HAP-1 (cell line): ENCODE data around the gene ZBTB20.

Experiments used
- DNase-seq, 2 experiments: peaks; one replicate each; pipeline ENCODE4 v3.0.0-alpha.2; 2016 to 2020; ENCODE audit warnings: low spot score in 2 of 2
- H3K27me3 ChIP-seq: fragments of 250-450 bp; sonication (Bioruptor Pico); 2 replicates; pipeline ENCODE4 v1.5.1; 2020; ENCODE audit warnings: low read depth, mild to moderate bottlenecking, moderate library complexity
- H3K36me3 ChIP-seq: fragments of 250-450 bp; sonication (Bioruptor Pico); replicated peaks from 2 replicates; pipeline ENCODE4 v1.5.1; 2020; ENCODE audit warnings: mild to moderate bottlenecking
- H3K4me1 ChIP-seq: fragments of 250-450 bp; sonication (Bioruptor Pico); 2 replicates; pipeline ENCODE4 v1.5.1; 2020; ENCODE audit warnings: mild to moderate bottlenecking
- H3K4me3 ChIP-seq: fragments of 250-450 bp; sonication (Bioruptor Pico); 2 replicates; pipeline ENCODE4 v1.5.1; 2020; ENCODE audit warnings: mild to moderate bottlenecking, moderate library complexity
- H3K9me3 ChIP-seq: fragments of 250-450 bp; sonication (Bioruptor Pico); 2 replicates; pipeline ENCODE4 v1.5.1; 2020; ENCODE audit warnings: mild to moderate bottlenecking, moderate library complexity
- in situ Hi-C: fragments of 300-500 bp; cut with MboI; formaldehyde crosslinking; loops from 3 replicates; pipeline ENCODE4 v1.14.3; 2020; ENCODE audit warnings: low sequenced_read_pairs, inconsistent platforms, mixed read lengths

The ZBTB20 gene

GRCh38 chr3:115092220-115092791 is 54.8 kb downstream of the ZBTB20 start:
- H3K9me3 ChIP-seq, result no peaks in the 10 kb centered on the region
- DNase-seq, result peak; percentile 66 to 67
- H3K27me3 ChIP-seq, result no peaks in the 10 kb centered on the region
- H3K4me3 ChIP-seq, result no peak overlapping the region
- in situ Hi-C loops, result loop anchor here (25.0 kb wide), 2 partner anchors 720 to 730 kb away; no protein-coding TSS in a partner anchor
- H3K4me1 ChIP-seq, result peaks cover 10% of the 10 kb centered on the region
- H3K36me3 ChIP-seq, result no peaks in the 10 kb centered on the region

- H3K27me3 ChIP-seq, result peaks cover 3% of the 10 kb centered on the region; the same call in 1 of the 2 replicates
- H3K4me3 ChIP-seq, result no peak overlapping the region
- no peak for DNase-seq
- in situ Hi-C loops, result loop anchor here (25.0 kb wide), 2 partner anchors 722 to 728 kb away; no protein-coding TSS in a partner anchor
- no peaks in the 10 kb centered on the region for H3K36me3 ChIP-seq
- no peaks in the 10 kb centered on the region for H3K9me3 ChIP-seq
- peaks cover 10% of the 10 kb centered on the region for H3K4me1 ChIP-seq
Observed at GRCh38 chr3:115090712-115091111, 56.4 kb downstream of the ZBTB20 start.

- Histone ChIP-seq H3K4me1 (peaks cover 10% of the 10 kb centered on the region), H3K9me3 (no peaks in the 10 kb centered on the region), H3K27me3 (peaks cover 3% of the 10 kb centered on the region; the same call in 1 of the 2 replicates), H3K36me3 (no peaks in the 10 kb centered on the region), H3K4me3 (no peak overlapping the region)
- DNase-seq, result no peak
- in situ Hi-C loops, result loop anchor here (25.0 kb wide), 2 partner anchors 723 to 727 kb away; no protein-coding TSS in a partner anchor
Observed at GRCh38 chr3:115089481-115089880, 57.6 kb downstream of the ZBTB20 start.

- DNase-seq, result no peak
- Histone ChIP-seq H3K4me3 (no peak overlapping the region), H3K27me3 (peaks cover 3% of the 10 kb centered on the region; the same call in 1 of the 2 replicates), H3K36me3 (no peaks in the 10 kb centered on the region), H3K9me3 (no peaks in the 10 kb centered on the region), H3K4me1 (peaks cover 10% of the 10 kb centered on the region)
- in situ Hi-C loops, result loop anchor here (25.0 kb wide), 2 partner anchors 725 kb away; no protein-coding TSS in a partner anchor
Observed at GRCh38 chr3:115087512-115087911, 59.6 kb downstream of the ZBTB20 start.

- Histone ChIP-seq H3K27me3 (peaks cover 3% of the 10 kb centered on the region; the same call in 1 of the 2 replicates), H3K36me3 (no peaks in the 10 kb centered on the region), H3K9me3 (no peaks in the 10 kb centered on the region), H3K4me3 (no peak overlapping the region), H3K4me1 (peaks cover 10% of the 10 kb centered on the region)
- in situ Hi-C loops, result loop anchor here (25.0 kb wide), 2 partner anchors 724 to 726 kb away; no protein-coding TSS in a partner anchor
- DNase-seq, result no peak
Observed at GRCh38 chr3:115086344-115086743, 60.7 kb downstream of the ZBTB20 start.

- H3K4me3 ChIP-seq, result no peak overlapping the region
- DNase-seq, result peak in 1 of 2 experiments; percentile 24
- H3K9me3 ChIP-seq, result no peaks in the 10 kb centered on the region
- peaks cover 3% of the 10 kb centered on the region; the same call in 1 of the 2 replicates for H3K27me3 ChIP-seq
- H3K36me3 ChIP-seq, result no peaks in the 10 kb centered on the region
- peaks cover 10% of the 10 kb centered on the region for H3K4me1 ChIP-seq
- in situ Hi-C loops, result loop anchor here (25.0 kb wide), 2 partner anchors 723 to 727 kb away; no protein-coding TSS in a partner anchor
Observed at GRCh38 chr3:115085197-115085865, 61.8 kb downstream of the ZBTB20 start.

- in situ Hi-C loops, result loop anchor here (25.0 kb wide), 2 partner anchors 722 to 728 kb away; no protein-coding TSS in a partner anchor
- no peaks in the 10 kb centered on the region for H3K36me3 ChIP-seq
- no peak overlapping the region for H3K4me3 ChIP-seq
- no peak for DNase-seq
- peaks cover 3% of the 10 kb centered on the region; the same call in 1 of the 2 replicates for H3K27me3 ChIP-seq
- H3K9me3 ChIP-seq, result no peaks in the 10 kb centered on the region
- peaks cover 10% of the 10 kb centered on the region for H3K4me1 ChIP-seq
Observed at GRCh38 chr3:115084686-115085085, 62.4 kb downstream of the ZBTB20 start.

- no peak for DNase-seq
- Histone ChIP-seq H3K4me1 (no peaks in the 10 kb centered on the region), H3K27me3 (peaks cover 3% of the 10 kb centered on the region; the same call in 1 of the 2 replicates), H3K9me3 (no peaks in the 10 kb centered on the region), H3K36me3 (no peaks in the 10 kb centered on the region), H3K4me3 (no peak overlapping the region)
- in situ Hi-C loops, result loop anchor here (25.0 kb wide), 2 partner anchors 720 to 730 kb away; no protein-coding TSS in a partner anchor
Observed at GRCh38 chr3:115082260-115082659, 64.8 kb downstream of the ZBTB20 start.

- Histone ChIP-seq H3K4me3 (no peak overlapping the region), H3K36me3 (no peaks in the 10 kb centered on the region), H3K27me3 (no peaks in the 10 kb centered on the region; the same call in 1 of the 2 replicates), H3K9me3 (no peaks in the 10 kb centered on the region), H3K4me1 (no peaks in the 10 kb centered on the region)
- no peak for DNase-seq
- in situ Hi-C loops, result loop anchor here (25.0 kb wide), 2 partner anchors 719 to 731 kb away; no protein-coding TSS in a partner anchor
Observed at GRCh38 chr3:115081444-115081843, 65.6 kb downstream of the ZBTB20 start.

- Histone ChIP-seq H3K9me3 (no peaks in the 10 kb centered on the region), H3K36me3 (no peaks in the 10 kb centered on the region), H3K27me3 (no peaks in the 10 kb centered on the region), H3K4me1 (0 out of 2 replicates have a peak, but pooled peaks cover 2% of the 10 kb centered on the region), H3K4me3 (no peak overlapping the region)
- no peak for DNase-seq
- in situ Hi-C loops, result loop anchor here (25.0 kb wide), 2 partner anchors 715 to 735 kb away; no protein-coding TSS in a partner anchor
Observed at GRCh38 chr3:115077501-115078250, 69.4 kb downstream of the ZBTB20 start.

GRCh38 chr3:115074502-115074901 is 72.6 kb downstream of the ZBTB20 start:
- no peak for DNase-seq
- Histone ChIP-seq H3K4me3 (no peak overlapping the region), H3K36me3 (no peaks in the 10 kb centered on the region), H3K9me3 (no peaks in the 10 kb centered on the region), H3K4me1 (peaks cover 2% of the 10 kb centered on the region; the same call in 1 of the 2 replicates), H3K27me3 (no peaks in the 10 kb centered on the region)
- in situ Hi-C loops, result no loop called here

GRCh38 chr3:115072265-115073021 is 74.6 kb downstream of the ZBTB20 start:
- peak; percentile 16 to 44 for DNase-seq
- no peaks in the 10 kb centered on the region for H3K9me3 ChIP-seq
- H3K36me3 ChIP-seq, result no peaks in the 10 kb centered on the region
- in situ Hi-C loops, result no loop called here
- peaks cover 2% of the 10 kb centered on the region; the same call in 1 of the 2 replicates for H3K4me1 ChIP-seq
- no peaks in the 10 kb centered on the region for H3K27me3 ChIP-seq
- H3K4me3 ChIP-seq, result no peak overlapping the region

- Histone ChIP-seq H3K4me3 (no peak overlapping the region), H3K27me3 (no peaks in the 10 kb centered on the region), H3K4me1 (peaks cover 2% of the 10 kb centered on the region; the same call in 1 of the 2 replicates), H3K36me3 (no peaks in the 10 kb centered on the region), H3K9me3 (no peaks in the 10 kb centered on the region)
- no peak for DNase-seq
- in situ Hi-C loops, result no loop called here
Observed at GRCh38 chr3:115071601-115072000, 75.5 kb downstream of the ZBTB20 start.
